Measurements from ENCODE around the gene TRIO.
"Not testable (repeated sequence)": the region's sequence is repeated elsewhere in the genome, so short reads cannot be mapped to it uniquely, and the experiment has no call there.

TRIO gene

DNA sequence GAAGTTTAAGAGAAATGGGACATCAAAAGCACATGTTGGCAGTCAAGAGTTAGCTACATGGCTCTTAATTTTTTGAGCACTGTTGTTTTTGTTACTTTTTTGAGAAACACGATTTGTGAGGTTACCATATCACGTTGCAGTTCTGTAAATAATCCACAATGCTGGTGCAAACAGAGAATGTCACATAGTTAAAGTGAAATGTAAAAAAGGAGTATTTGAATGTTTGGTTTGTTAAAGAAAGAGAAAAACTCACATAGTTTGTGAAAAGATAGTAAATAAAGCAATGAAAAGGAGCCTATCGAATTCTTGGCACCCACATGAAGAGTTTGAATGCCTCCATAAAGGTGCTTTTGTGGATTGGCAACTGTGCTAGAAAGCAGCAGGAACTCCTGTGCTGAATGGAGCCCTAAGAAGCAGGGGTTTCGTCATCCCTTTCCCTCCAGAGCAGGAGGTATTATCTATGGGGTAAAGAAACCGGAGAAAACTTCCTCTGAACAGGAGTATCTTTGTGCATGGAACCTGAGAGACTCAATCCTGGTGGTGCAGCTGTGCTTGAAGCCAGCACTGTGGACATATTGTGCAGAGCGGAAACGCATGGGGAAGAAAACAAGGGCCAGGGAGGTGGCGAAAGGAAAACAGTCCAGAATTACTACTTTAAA lies 289.9 kb downstream of the TRIO start:
- in situ Hi-C loops (cut with HindIII; ENCODE audit: low pct_ligation_motif_present, low pct_unique_long_range_greater_than_20kb, low sequenced_read_pairs) = no loop called here
- DNase-seq = no peak

GRCh38 chr5:14435481-14435880 lies 292.3 kb downstream of the TRIO start:
- no peak for DNase-seq
- in situ Hi-C loops (cut with HindIII; ENCODE audit: low pct_ligation_motif_present, low pct_unique_long_range_greater_than_20kb, low sequenced_read_pairs) = no loop called here

DNA sequence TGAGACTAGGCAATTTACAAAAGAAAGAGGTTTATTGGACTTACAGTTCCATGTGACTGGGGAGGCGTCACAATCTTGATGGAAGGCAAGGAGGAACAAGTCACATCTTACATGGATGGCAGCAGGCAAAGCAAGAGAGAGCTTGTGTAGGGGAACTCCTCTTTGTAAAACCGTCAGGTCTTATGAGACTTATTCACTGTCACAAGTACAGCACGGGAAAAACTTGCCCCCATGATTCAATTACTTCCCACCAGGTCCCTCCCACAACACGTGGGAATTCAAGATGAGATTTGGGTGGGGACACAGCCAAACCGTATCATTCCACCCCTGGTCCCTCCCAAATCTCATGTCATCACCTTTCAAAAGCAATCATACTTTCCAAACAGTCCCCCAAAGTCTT lies 293.0 kb downstream of the TRIO start:
- DNase-seq; in situ Hi-C loops (cut with HindIII; ENCODE audit: low pct_ligation_motif_present, low pct_unique_long_range_greater_than_20kb, low sequenced_read_pairs): not testable (repeated sequence)

DNA sequence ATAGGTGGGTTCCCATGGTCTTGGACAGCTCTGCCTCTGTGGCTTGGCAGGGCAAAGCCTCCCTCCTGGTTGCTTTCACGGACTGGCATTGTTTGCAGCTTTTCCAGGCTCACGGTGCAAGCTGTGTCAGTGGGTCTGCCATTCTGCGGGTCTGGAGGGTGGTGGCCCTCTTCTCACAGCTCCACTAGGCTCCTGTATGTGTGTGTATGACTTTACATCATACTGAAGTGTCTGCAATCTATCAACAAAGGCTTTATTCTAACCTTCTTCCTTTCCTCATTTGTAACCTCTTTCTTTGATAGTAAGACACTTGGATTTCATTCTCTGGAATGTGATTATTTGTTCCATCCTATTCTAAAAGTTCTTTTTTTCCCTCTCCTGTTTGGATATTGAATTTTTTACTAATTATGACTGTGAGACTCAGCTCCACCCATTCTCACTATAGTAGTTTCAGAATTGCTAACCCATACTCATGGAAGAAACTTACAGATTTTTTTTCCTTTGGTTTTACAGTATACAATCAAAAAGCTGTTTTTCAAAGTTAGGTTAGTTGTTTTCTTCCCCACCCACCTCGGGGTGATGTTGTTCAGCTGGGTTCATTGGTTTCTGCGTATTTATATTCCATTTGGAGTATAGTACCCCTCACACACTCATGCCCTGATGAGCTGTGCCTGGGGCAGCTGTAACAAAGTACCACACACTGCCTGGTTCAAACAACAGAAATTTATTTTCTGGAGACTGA lies 293.8 kb downstream of the TRIO start:
- DNase-seq = no peak
- in situ Hi-C loops (cut with HindIII; ENCODE audit: low pct_ligation_motif_present, low pct_unique_long_range_greater_than_20kb, low sequenced_read_pairs) = no loop called here

DNA sequence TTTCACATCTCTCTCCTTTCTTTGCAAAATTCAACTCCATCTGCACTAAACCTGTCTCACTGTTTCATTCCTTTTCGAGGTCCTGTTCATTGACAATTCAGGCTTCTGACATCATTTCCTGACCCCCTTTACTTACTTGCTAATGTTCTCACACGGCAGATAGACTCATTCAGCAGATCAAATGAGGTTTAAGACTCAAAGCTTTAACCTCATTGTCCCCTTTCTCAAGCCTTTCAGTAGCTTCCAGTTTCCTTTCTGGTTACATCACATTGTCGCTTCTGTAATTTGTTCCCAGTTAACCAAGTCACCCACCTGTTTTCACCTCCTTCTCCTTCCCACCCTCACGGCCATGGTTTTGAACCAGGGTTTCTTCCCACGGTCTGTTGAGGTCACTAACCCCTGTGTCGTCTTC lies 295.1 kb downstream of the TRIO start:
- in situ Hi-C loops (cut with HindIII; ENCODE audit: low pct_ligation_motif_present, low pct_unique_long_range_greater_than_20kb, low sequenced_read_pairs) = no loop called here
- no peak for DNase-seq

- in situ Hi-C loops (cut with HindIII; ENCODE audit: low pct_ligation_motif_present, low pct_unique_long_range_greater_than_20kb, low sequenced_read_pairs) = no loop called here
- no peak for DNase-seq
Measured at GRCh38 chr5:14439087-14439871, 296.1 kb downstream of the TRIO start.

- no peak for DNase-seq
- in situ Hi-C loops (cut with HindIII; ENCODE audit: low pct_ligation_motif_present, low pct_unique_long_range_greater_than_20kb, low sequenced_read_pairs) = no loop called here
Measured at GRCh38 chr5:14440223-14440581, 297.1 kb downstream of the TRIO start.

GRCh38 chr5:14440582-14441431 lies 297.7 kb downstream of the TRIO start:
- in situ Hi-C loops (cut with HindIII; ENCODE audit: low pct_ligation_motif_present, low pct_unique_long_range_greater_than_20kb, low sequenced_read_pairs) = no loop called here
- DNase-seq = no peak

DNA sequence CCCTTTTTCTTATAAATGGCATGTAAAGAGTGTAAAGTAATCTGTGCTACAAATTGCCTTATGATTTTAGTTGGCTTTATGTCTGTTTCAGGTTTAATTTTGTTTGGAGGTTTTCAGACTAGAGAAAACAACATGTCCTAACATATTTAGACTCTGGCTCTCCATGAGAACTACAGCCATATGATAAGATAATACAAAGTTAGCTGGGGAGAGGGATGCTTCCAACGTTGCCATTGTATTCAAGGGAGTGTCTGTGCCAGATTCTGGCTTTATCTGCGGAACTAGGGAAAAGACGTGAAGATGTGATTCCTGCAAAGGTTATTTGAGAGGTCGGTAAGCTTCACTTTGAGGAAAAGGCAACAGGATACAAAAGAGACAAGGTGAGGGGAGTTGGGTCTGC lies 298.5 kb downstream of the TRIO start:
- in situ Hi-C loops (cut with HindIII; ENCODE audit: low pct_ligation_motif_present, low pct_unique_long_range_greater_than_20kb, low sequenced_read_pairs) = no loop called here
- DNase-seq = no peak

GRCh38 chr5:14442536-14442935 lies 299.4 kb downstream of the TRIO start:
- in situ Hi-C loops (cut with HindIII; ENCODE audit: low pct_ligation_motif_present, low pct_unique_long_range_greater_than_20kb, low sequenced_read_pairs) = no loop called here
- DNase-seq = no peak

DNA sequence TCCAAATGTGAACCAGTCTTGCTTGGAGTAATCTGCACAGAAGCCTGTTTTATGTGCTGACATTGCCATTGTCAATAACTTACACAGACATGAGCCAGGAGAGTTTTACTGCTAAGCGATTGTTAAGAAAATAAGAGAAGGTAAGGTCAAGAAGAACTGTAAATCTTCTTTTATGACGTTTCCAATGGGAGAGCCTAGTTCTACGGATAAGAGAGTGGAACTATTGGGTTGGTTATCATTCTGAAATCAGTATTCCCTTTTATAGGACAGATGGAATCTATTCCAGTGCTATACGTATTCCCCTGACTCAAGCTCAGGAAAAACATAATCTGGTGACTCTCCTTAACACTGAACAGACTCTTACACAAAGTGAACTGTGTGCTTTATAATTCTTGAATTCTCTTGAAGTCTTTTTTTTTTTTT lies 300.5 kb downstream of the TRIO start:
- in situ Hi-C loops (cut with HindIII; ENCODE audit: low pct_ligation_motif_present, low pct_unique_long_range_greater_than_20kb, low sequenced_read_pairs) = no loop called here
- no peak for DNase-seq

GRCh38 chr5:14444161-14444560 lies 301.0 kb downstream of the TRIO start:
- DNase-seq = no peak

DNA sequence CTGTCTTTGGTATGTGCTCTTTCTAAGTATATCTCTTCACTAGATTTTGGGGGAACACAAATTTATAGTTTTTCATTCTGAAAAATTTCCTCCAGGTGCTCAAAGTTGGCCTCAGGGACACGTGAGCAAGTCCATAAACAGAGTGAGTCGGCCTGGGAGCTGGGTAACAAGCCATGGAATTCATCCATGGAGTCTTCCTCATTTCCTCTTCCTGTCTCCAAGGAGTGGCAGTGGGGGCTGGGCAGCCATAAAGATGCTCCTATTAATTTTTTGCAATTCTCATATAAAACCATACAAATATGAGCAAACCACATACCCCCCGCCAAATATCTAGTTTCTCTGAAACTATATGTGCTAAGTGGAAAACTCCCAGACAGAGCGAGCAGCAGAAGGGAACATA lies 301.9 kb downstream of the TRIO start:
- DNase-seq = no peak
- in situ Hi-C loops (cut with HindIII; ENCODE audit: low pct_ligation_motif_present, low pct_unique_long_range_greater_than_20kb, low sequenced_read_pairs) = no loop called here

More at GRCh38 chr5:14444161-14444560, 301.0 kb downstream of the TRIO start:
- in situ Hi-C loops (cut with HindIII; ENCODE audit: low pct_ligation_motif_present, low pct_unique_long_range_greater_than_20kb, low sequenced_read_pairs) = no loop called here

DNA sequence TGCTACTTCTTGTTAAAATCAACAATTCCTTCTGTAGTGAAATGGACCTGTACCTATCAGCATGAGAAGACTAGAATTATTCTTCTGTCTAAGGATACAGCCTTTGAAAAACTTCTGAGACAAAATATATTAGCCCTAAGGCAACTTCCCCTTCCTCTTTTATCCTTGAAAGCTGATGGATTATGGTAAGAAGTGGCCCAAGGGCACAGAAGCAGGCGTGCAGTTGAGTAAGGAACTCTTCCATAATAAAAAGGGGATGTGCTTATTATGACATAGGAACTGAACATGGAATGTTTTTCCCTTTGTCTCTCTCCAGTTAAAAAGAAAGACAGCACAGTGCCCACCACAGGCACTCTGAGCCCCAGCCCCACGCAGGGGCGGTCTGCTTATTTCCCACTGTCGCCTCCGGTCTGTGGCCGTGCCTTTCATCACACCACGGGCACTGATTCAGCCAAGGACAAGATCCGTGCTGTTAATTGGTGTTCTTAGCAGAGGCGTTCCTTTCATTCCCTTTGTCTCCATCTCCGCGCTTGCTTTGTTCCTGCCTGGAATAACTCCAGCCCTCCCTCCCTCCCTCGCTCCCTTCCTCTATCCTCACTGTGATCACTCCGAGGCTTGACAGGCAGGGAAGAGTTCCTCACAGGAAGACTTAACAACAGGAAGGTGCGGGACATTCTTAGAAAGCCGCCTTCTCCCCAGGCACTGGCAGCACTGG lies 302.6 kb downstream of the TRIO start:
- in situ Hi-C loops (cut with HindIII; ENCODE audit: low pct_ligation_motif_present, low pct_unique_long_range_greater_than_20kb, low sequenced_read_pairs) = no loop called here

GRCh38 chr5:14447958-14448911 lies 305.1 kb downstream of the TRIO start:
- in situ Hi-C loops (cut with HindIII; ENCODE audit: low pct_ligation_motif_present, low pct_unique_long_range_greater_than_20kb, low sequenced_read_pairs) = no loop called here
- DNase-seq = peak; percentile 32

More for the DNA sequence above, 302.6 kb downstream of the TRIO start:
- no peak for DNase-seq

- in situ Hi-C loops (cut with HindIII; ENCODE audit: low pct_ligation_motif_present, low pct_unique_long_range_greater_than_20kb, low sequenced_read_pairs) = no loop called here
- peak; percentile 28 for DNase-seq
Measured at GRCh38 chr5:14449052-14449661, 306.0 kb downstream of the TRIO start.
